BLaER1 treated with 17β-estradiol and CSF1 and Interleukin-3, amounts not matched to agents 10 nM and 100 nM (cell line): ENCODE measurements around the gene UNC93A.

ENCODE experiments used
- H3K27ac ChIP-seq, 11 experiments: shearing (Covaris generic); formaldehyde crosslinking; 2 replicates each; pipeline ENCODE4 v1.8.1; 2022
- H3K27me3 ChIP-seq, 11 experiments: shearing (Covaris generic); formaldehyde crosslinking; 2 replicates each; pipeline ENCODE4 v1.8.1; 2022
- H3K36me3 ChIP-seq, 11 experiments: shearing (Covaris generic); formaldehyde crosslinking; 2 replicates each; pipeline ENCODE4 v1.8.1; 2022
- H3K4me1 ChIP-seq, 10 experiments: shearing (Covaris generic); formaldehyde crosslinking; 2 replicates each; pipeline ENCODE4 v1.8.1; 2022
- H3K4me2 ChIP-seq, 11 experiments: shearing (Covaris generic); formaldehyde crosslinking; 2 replicates each; pipeline ENCODE4 v1.8.1; 2022
- H3K4me3 ChIP-seq, 10 experiments: shearing (Covaris generic); formaldehyde crosslinking; 2 replicates each; pipeline ENCODE4 v1.8.1; 2022
- H3K9ac ChIP-seq, 11 experiments: shearing (Covaris generic); formaldehyde crosslinking; 2 replicates each; pipeline ENCODE4 v1.8.1; 2022
- H3K9me3 ChIP-seq, 11 experiments: shearing (Covaris generic); formaldehyde crosslinking; replicated peaks in 1 of 11; 2 replicates each; pipeline ENCODE4 v1.8.1; 2022
- H4K20me1 ChIP-seq, 11 experiments: shearing (Covaris generic); formaldehyde crosslinking; 2 replicates each; pipeline ENCODE4 v1.8.1; 2022
- Cebpa-rat ChIP-seq, 11 experiments: shearing (Covaris generic); IDR thresholded peaks; 2 replicates each; pipeline ENCODE4 v1.8.1; 2022

The UNC93A gene

DNA sequence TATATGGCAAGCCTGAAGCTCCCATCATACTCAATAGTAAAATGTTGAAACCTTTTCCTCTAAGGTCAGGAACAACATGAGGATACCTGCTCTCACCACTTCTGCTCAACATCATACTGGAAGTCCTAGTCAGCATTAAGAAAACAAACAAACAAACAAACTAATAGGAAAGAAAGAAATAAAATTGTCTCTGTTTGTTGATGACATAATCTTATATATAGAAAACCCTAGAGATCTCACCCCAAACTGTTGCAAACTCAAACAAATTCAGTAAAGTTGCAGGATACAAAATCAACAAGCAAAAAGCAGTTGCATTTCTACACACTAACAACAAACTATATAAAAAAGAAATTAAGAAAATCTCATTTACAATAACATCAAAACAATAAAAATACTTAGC, 54.2 kb downstream of the UNC93A start:
- H3K9ac ChIP-seq: no peak overlapping the region
- H4K20me1 ChIP-seq: peaks cover 0 to 7% (median 0%) of the 10 kb centered on the region in 11 experiments; a peak in 3 of 22 replicates
- H3K4me3 ChIP-seq: no peak overlapping the region
- no peak overlapping the region for H3K27ac ChIP-seq
- no peak for TF ChIP-seq Cebpa-rat (IDR thresholded peaks at IDR 0.05)
- H3K4me1 ChIP-seq: peaks cover 4 to 50% (median 20%) of the 10 kb centered on the region in 10 experiments; a peak in 19 of 20 replicates
- H3K9me3 ChIP-seq: peaks cover 0 to 8% (median 0%) of the 10 kb centered on the region in 11 experiments; a peak in 5 of 22 replicates
- H3K4me2 ChIP-seq: no peak overlapping the region
- no peaks in the 10 kb centered on the region for H3K36me3 ChIP-seq
- H3K27me3 ChIP-seq: peaks cover 21 to 44% (median 37%) of the 10 kb centered on the region in 11 experiments

DNA sequence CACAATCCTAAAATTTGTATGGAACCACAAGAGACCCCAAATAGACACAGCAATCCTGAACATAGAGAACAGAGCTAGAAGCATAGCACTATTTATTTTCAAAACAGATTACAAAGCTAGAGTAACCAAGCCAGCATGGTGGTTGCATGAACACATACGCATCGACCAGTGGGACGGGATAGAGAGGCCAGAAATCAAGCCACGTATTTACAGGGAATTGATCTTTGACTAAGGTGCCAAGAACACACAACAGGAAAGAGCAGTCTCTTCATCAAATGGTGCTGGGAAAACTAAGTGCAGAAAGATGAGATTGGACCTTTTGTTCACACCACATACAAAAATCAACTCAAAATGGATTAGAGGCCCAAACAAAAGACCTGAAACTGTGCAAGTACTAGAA, 54.8 kb downstream of the UNC93A start:
- Histone ChIP-seq H3K4me3 (no peak overlapping the region), H3K9ac (no peak overlapping the region), H4K20me1 (peaks cover 0 to 7% (median 0%) of the 10 kb centered on the region in 11 experiments; a peak in 3 of 22 replicates), H3K4me2 (no peak overlapping the region), H3K9me3 (peaks cover 0 to 2% (median 0%) of the 10 kb centered on the region in 11 experiments; a peak in 1 of 22 replicates), H3K4me1 (peaks cover 7 to 54% (median 27%) of the 10 kb centered on the region in 10 experiments; a peak in 19 of 20 replicates), H3K27me3 (peaks cover 27 to 50% (median 43%) of the 10 kb centered on the region in 11 experiments), H3K36me3 (no peaks in the 10 kb centered on the region), H3K27ac (no peak overlapping the region)
- no peak for TF ChIP-seq Cebpa-rat (IDR thresholded peaks at IDR 0.05)

DNA sequence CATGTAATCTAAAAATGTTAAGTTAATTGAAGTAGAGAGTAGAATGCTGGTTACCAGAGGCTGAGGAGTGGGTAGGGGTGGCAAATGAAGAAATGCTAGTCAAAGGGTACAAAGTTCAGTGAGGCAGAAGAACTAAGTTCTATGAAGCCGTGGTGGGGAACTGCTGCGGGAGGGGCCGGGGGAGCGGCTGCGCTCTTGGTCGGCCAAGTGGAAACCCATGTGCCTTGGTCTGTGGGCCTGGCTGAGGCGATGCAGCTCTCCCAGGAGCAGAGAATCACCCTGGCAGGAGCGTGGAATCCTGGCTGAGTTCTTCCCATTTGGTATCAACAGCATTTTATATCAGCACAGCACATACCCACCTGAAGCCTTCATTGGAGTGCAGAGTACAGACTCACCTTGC, 56.1 kb downstream of the UNC93A start:
- Histone ChIP-seq H3K4me3 (no peak overlapping the region), H3K9ac (no peak overlapping the region), H3K27me3 (peaks cover 27 to 53% (median 45%) of the 10 kb centered on the region in 11 experiments), H3K4me2 (peak overlapping the region in 8 of 11 experiments; percentile 41 to 69 (median 59); a peak in 16 of 22 replicates), H3K4me1 (peaks cover 15 to 65% (median 39%) of the 10 kb centered on the region in 10 experiments), H3K27ac (no peak overlapping the region), H4K20me1 (peaks cover 0 to 7% (median 0%) of the 10 kb centered on the region in 11 experiments; a peak in 3 of 22 replicates), H3K36me3 (no peaks in the 10 kb centered on the region), H3K9me3 (peaks cover 0 to under 1% (median 0%) of the 10 kb centered on the region in 11 experiments; a peak in 4 of 22 replicates)
- TF ChIP-seq Cebpa-rat (IDR thresholded peaks at IDR 0.05): no peak

DNA sequence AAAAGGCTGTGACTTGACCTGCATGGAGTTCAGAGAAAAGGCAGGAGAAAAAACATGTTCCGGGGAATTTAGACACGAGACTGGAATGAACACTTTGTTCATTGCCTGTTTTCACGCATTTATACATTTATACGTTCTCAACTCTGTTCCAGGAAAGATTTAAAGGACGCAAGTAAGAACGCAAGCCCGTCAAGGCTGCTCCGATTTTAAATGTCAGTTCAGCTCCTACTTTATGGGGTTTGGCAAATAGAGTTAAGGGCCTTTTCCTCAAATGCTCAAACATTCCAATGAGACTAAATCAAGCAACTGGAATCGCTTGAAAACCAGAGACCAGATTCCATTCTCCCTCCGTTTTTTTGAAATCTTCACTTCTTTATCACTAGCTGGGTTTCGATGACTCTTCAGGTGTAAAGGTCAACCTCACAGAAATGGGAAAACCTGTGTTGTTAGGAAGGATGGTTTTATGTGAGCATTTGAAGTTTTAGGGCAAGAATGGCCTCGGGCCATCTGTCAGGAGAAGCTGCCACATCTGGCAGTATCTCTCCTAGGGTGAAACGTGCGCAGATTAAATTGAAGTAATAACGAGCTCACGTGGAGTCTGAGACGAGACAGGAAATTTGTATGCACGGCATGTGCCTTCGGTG, 58.6 kb downstream of the UNC93A start:
- H3K36me3 ChIP-seq: 0 out of 22 replicates have a peak, but pooled peaks cover 0 to 6% (median 0%) of the 10 kb centered on the region in 11 experiments
- peaks cover 16 to 53% (median 42%) of the 10 kb centered on the region in 10 experiments for H3K4me1 ChIP-seq
- peaks cover 27 to 53% (median 45%) of the 10 kb centered on the region in 11 experiments for H3K27me3 ChIP-seq
- H3K9ac ChIP-seq: no peak overlapping the region
- peak overlapping the region; percentile 89 to 100 (median 97); a peak in 21 of 22 replicates for H3K4me2 ChIP-seq
- peaks cover 0 to 7% (median 0%) of the 10 kb centered on the region in 11 experiments; a peak in 3 of 22 replicates for H4K20me1 ChIP-seq
- H3K9me3 ChIP-seq: peaks cover 9 to 20% (median 17%) of the 10 kb centered on the region in 11 experiments
- no peak overlapping the region for H3K27ac ChIP-seq
- no peak for TF ChIP-seq Cebpa-rat (IDR thresholded peaks at IDR 0.05)
- peak overlapping the region in 5 of 10 experiments; percentile 44 to 70 (median 60); a peak in 5 of 20 replicates for H3K4me3 ChIP-seq

GRCh38 chr6:167350275-167350696, 59.2 kb downstream of the UNC93A start:
- TF ChIP-seq Cebpa-rat (IDR thresholded peaks at IDR 0.05): no peak
- H3K9ac ChIP-seq: peak overlapping the region in 6 of 11 experiments; percentile 63 to 73 (median 68); a peak in 9 of 22 replicates
- H3K36me3 ChIP-seq: 0 out of 22 replicates have a peak, but pooled peaks cover 0 to 6% (median 0%) of the 10 kb centered on the region in 11 experiments
- H3K4me1 ChIP-seq: peaks cover 16 to 53% (median 42%) of the 10 kb centered on the region in 10 experiments
- H3K27me3 ChIP-seq: peaks cover 27 to 53% (median 45%) of the 10 kb centered on the region in 11 experiments
- peak overlapping the region; percentile 44 to 70 (median 58); a peak in 19 of 20 replicates for H3K4me3 ChIP-seq
- peak overlapping the region; percentile 89 to 100 (median 97) for H3K4me2 ChIP-seq
- peaks cover 0 to 7% (median 0%) of the 10 kb centered on the region in 11 experiments; a peak in 3 of 22 replicates for H4K20me1 ChIP-seq
- H3K27ac ChIP-seq: peak overlapping the region in 3 of 11 experiments; percentile 44 to 53 (median 53); a peak in 3 of 22 replicates
- H3K9me3 ChIP-seq: peaks cover 9 to 20% (median 17%) of the 10 kb centered on the region in 11 experiments

GRCh38 chr6:167350731-167351655, 59.9 kb downstream of the UNC93A start:
- no peak for TF ChIP-seq Cebpa-rat (IDR thresholded peaks at IDR 0.05)
- Histone ChIP-seq H3K27me3 (peaks cover 27 to 52% (median 45%) of the 10 kb centered on the region in 11 experiments), H4K20me1 (peaks cover 0 to 7% (median 0%) of the 10 kb centered on the region in 11 experiments; a peak in 3 of 22 replicates), H3K4me3 (peak overlapping the region; percentile 44 to 70 (median 58)), H3K4me1 (peaks cover 16 to 53% (median 42%) of the 10 kb centered on the region in 10 experiments), H3K9me3 (peaks cover 9 to 20% (median 17%) of the 10 kb centered on the region in 11 experiments), H3K27ac (peak overlapping the region in 9 of 11 experiments; percentile 5 to 65 (median 28); a peak in 10 of 22 replicates), H3K4me2 (peak overlapping the region; percentile 89 to 100 (median 97)), H3K9ac (peak overlapping the region; percentile 1 to 73 (median 63); a peak in 18 of 22 replicates), H3K36me3 (0 out of 22 replicates have a peak, but pooled peaks cover 0 to 6% (median 0%) of the 10 kb centered on the region in 11 experiments)

DNA sequence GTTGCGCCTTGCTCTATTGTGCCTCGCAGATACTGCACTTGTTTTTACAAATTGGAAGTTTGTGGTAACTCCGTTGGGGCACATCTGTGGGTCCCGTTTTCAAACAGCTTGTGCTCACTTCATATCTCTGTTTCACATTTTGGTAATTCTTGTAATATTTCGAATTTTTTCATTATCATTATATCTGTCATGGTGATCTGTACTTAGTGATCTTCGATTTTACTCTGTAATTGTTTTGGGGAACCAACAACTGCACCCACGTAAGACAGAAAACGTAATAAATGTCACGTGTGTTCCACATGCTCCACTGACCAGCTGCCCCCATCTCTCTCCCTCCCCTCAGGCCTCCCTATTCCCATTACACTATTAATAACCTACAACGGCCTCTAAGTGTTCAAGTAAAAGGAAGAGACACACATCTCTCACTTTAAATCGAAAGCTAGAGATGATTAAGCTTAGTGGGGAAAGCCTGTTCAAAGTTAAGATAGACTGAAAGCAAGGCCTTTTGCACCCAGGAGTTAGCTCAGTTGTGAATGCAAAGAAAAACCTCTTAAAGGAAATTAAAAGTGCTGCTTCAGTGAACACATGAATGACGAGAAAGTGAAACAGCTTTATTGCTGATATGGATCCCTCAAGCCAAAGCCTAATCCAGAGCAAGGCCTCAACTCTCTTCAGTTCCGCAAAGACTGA, 60.7 kb downstream of the UNC93A start:
- H3K27ac ChIP-seq: peak overlapping the region in 6 of 11 experiments; percentile 2 to 53 (median 32); a peak in 8 of 22 replicates
- H3K27me3 ChIP-seq: peaks cover 27 to 46% (median 37%) of the 10 kb centered on the region in 11 experiments
- peak overlapping the region; percentile 44 to 70 (median 58); a peak in 18 of 20 replicates for H3K4me3 ChIP-seq
- H3K36me3 ChIP-seq: 0 out of 22 replicates have a peak, but pooled peaks cover 0 to 6% (median 0%) of the 10 kb centered on the region in 11 experiments
- H3K4me1 ChIP-seq: peaks cover 16 to 51% (median 41%) of the 10 kb centered on the region in 10 experiments
- H3K4me2 ChIP-seq: peak overlapping the region; percentile 89 to 100 (median 97)
- peaks cover 0 to 7% (median 0%) of the 10 kb centered on the region in 11 experiments; a peak in 3 of 22 replicates for H4K20me1 ChIP-seq
- H3K9me3 ChIP-seq: peaks cover 9 to 20% (median 17%) of the 10 kb centered on the region in 11 experiments
- no peak for TF ChIP-seq Cebpa-rat (IDR thresholded peaks at IDR 0.05)
- H3K9ac ChIP-seq: peak overlapping the region in 4 of 11 experiments; percentile 28 to 73 (median 56); a peak in 7 of 22 replicates
